Panc1 (cell line): ENCODE data around the gene KRTAP10-9.
"Not testable (repeated sequence)": the region's sequence is repeated elsewhere in the genome, so short reads cannot be mapped to it uniquely, and the experiment has no call there.

Source experiments
- POLR2AphosphoS5 ChIP-seq: IDR thresholded peaks from 2 replicates; pipeline ENCODE4 v1.6.1; 2012; ENCODE audit warnings: mild to moderate bottlenecking, low read depth, low read length, moderate library complexity
- SIN3A ChIP-seq: IDR thresholded peaks from 2 replicates; pipeline ENCODE4 v1.6.1; 2012; ENCODE audit warnings: low read depth, mild to moderate bottlenecking, low read length, moderate library complexity, borderline replicate concordance; ENCODE audit not compliant: insufficient read depth
- TF ChIP-seq, protein P1 (sequence below): fragments of 450-650 bp; IDR thresholded peaks from 2 replicates; pipeline ENCODE4 v1.5.1; 2017; ENCODE audit warnings: mild to moderate bottlenecking
- TF ChIP-seq, protein P2 (sequence below), 2 experiments: IDR thresholded peaks; 2 replicates each; pipeline ENCODE4 v1.6.1; 2011 to 2012; ENCODE audit warnings: low read depth in 2 of 2, control low read depth in 1 of 2, low read length in 1 of 2, mild to moderate bottlenecking in 1 of 2, moderate library complexity in 1 of 2; ENCODE audit not compliant: insufficient read depth in 1 of 2

DNA sequence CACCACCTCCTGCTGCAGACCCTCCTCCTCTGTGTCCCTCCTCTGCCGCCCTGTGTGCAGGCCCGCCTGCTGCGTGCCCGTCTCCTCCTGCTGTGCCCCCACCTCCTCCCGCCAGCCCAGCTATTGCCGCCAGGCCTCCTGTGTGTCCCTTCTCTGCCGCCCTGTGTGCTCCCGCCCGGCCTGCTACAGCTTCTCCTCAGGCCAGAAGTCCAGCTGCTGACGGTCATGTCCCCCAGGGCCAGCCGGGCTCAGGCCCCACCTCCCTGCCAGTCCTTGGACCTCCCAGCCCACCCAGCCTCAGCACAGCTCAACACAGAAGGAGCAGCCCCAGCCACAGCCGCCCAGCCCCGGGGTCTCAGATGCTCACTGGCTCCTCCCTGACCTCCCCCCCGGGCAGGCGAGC lies 939 bp downstream of the KRTAP10-9 start:
- TF ChIP-seq POLR2AphosphoS5, SIN3A: not testable (repeated sequence)
- TF ChIP-seq, protein P1, sequence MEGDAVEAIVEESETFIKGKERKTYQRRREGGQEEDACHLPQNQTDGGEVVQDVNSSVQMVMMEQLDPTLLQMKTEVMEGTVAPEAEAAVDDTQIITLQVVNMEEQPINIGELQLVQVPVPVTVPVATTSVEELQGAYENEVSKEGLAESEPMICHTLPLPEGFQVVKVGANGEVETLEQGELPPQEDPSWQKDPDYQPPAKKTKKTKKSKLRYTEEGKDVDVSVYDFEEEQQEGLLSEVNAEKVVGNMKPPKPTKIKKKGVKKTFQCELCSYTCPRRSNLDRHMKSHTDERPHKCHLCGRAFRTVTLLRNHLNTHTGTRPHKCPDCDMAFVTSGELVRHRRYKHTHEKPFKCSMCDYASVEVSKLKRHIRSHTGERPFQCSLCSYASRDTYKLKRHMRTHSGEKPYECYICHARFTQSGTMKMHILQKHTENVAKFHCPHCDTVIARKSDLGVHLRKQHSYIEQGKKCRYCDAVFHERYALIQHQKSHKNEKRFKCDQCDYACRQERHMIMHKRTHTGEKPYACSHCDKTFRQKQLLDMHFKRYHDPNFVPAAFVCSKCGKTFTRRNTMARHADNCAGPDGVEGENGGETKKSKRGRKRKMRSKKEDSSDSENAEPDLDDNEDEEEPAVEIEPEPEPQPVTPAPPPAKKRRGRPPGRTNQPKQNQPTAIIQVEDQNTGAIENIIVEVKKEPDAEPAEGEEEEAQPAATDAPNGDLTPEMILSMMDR: not testable (repeated sequence)
- TF ChIP-seq, protein P2, sequence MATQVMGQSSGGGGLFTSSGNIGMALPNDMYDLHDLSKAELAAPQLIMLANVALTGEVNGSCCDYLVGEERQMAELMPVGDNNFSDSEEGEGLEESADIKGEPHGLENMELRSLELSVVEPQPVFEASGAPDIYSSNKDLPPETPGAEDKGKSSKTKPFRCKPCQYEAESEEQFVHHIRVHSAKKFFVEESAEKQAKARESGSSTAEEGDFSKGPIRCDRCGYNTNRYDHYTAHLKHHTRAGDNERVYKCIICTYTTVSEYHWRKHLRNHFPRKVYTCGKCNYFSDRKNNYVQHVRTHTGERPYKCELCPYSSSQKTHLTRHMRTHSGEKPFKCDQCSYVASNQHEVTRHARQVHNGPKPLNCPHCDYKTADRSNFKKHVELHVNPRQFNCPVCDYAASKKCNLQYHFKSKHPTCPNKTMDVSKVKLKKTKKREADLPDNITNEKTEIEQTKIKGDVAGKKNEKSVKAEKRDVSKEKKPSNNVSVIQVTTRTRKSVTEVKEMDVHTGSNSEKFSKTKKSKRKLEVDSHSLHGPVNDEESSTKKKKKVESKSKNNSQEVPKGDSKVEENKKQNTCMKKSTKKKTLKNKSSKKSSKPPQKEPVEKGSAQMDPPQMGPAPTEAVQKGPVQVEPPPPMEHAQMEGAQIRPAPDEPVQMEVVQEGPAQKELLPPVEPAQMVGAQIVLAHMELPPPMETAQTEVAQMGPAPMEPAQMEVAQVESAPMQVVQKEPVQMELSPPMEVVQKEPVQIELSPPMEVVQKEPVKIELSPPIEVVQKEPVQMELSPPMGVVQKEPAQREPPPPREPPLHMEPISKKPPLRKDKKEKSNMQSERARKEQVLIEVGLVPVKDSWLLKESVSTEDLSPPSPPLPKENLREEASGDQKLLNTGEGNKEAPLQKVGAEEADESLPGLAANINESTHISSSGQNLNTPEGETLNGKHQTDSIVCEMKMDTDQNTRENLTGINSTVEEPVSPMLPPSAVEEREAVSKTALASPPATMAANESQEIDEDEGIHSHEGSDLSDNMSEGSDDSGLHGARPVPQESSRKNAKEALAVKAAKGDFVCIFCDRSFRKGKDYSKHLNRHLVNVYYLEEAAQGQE (IDR thresholded peaks at IDR 0.05; ENCODE audit: insufficient read depth in 1 of 2, low read depth in 2 of 2, low read length in 1 of 2): not testable (repeated sequence)
